Colon (tissue), 2 donors: ENCODE results near the gene HMCN2.

Experiments
- FAIRE-seq: peaks from 2 replicates; lab custom pipeline; 2012; peaks lifted over from hg19 to GRCh38; lab: Jason Lieb, UNC
- donor health status: control.
- donor health status: control.

Gene HMCN2

DNA sequence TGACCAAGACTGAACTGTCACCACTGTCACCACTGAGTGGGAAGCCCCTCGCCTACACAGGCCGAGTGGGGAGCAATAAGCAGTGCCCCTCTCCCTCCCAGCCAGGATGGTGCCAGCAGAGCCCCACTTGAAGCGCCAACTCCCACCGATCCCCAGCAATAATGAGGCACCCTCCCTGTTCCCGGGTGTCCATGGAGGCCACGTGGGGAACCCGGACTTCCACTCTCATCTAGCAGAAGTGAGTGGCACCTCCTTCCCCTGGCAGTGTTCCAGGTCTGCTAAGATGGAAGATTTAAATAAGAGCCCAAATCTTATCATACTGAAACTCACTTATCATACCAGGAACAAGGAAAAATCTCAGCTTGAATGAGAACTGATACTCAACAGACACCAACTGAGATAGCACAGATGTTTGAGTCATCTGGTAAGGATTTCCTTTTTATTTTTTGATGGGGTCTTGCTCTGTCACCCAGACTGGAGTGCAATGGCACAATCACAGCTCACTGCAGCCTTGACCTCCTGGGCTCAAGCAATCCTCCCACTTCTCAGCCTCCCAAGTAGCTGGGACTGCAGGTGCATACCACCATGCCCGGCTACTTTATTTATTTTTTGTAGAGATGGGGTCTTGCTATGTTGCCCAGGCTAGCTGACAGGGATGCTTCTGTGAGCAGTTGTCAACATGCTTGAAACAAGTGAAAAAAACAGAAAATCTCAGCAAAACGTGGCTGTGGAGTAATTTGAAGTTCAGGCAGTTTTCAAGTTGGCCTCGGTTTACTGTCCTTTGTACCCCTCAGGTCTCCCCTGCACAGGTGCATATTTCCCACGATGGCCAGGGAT is 149.6 kb downstream of the HMCN2 start:
- no peak for FAIRE-seq

- no peak for FAIRE-seq
Observed at GRCh38 chr9:130417602-130418001, 152.0 kb downstream of the HMCN2 start.

DNA sequence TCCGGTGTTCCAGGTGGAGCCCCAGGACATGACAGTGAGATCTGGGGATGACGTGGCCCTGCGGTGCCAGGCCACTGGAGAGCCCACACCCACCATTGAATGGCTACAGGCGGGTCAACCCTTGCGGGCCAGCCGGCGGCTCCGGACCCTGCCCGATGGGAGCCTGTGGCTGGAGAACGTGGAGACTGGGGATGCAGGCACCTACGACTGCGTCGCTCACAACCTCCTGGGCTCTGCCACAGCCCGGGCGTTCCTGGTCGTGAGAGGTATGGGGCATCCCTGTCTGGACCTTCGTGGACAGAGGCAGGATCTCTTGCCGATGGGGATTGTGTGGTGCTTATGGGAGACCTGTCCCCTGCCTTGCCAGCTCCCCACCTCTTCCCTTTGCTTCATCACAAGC is 153.2 kb downstream of the HMCN2 start:
- no peak for FAIRE-seq

- no peak for FAIRE-seq
Observed at GRCh38 chr9:130419521-130420035, 154.0 kb downstream of the HMCN2 start.

DNA sequence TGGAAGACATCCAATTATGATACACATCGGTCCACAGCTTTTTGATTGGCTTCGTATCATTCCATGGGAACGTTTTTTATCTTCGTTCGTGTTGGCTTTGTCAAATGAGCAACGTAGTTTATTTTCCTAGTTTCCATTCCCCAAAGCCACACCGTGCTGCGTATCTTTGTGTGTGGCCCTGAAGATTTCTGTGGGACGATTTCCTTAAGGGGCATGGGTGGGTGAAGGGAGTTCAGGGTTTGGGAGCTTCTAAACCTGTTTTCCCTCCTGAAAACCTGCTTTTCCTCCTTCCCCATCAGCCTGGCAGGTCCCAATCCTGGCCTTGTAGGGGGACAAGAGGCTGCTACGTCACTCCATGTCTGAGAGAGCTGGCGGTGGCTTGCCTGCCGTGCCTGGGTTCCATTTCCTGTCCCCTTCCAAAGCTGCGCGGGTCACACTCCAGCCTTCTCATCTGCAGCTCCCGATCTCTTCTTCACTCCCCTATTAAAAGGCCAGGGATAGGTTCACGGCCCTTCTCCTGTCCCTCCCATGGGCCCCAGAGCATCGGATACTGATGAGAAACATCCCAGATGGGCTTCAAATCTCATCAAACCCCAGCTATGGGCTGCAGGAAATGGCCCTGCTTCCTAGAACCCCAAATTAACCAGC is 155.7 kb downstream of the HMCN2 start:
- no peak for FAIRE-seq

- FAIRE-seq = no peak
Observed at GRCh38 chr9:130421802-130422276, 156.3 kb downstream of the HMCN2 start.

GRCh38 chr9:130422546-130422945 is 157.0 kb downstream of the HMCN2 start:
- FAIRE-seq = no peak

DNA sequence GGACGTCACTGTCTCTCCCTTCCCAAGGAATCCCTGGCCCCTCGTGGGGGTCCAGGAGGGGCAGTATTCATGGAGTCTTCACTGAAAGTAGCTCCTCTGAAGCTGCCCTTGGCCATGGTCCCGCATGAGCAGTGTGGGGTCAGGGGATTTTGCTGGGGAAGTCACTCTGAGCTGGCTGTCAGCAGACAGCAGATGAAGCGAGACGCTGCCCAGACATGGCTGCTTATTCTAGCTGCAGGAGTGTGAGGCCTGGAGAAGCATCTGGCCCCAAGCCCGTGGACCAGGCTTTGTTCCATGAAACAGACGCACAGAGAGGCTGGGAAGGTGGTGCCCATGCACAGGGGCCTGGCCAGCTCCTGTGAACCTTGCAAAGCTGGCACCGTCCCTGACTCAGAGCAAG is 157.7 kb downstream of the HMCN2 start:
- FAIRE-seq = no peak

DNA sequence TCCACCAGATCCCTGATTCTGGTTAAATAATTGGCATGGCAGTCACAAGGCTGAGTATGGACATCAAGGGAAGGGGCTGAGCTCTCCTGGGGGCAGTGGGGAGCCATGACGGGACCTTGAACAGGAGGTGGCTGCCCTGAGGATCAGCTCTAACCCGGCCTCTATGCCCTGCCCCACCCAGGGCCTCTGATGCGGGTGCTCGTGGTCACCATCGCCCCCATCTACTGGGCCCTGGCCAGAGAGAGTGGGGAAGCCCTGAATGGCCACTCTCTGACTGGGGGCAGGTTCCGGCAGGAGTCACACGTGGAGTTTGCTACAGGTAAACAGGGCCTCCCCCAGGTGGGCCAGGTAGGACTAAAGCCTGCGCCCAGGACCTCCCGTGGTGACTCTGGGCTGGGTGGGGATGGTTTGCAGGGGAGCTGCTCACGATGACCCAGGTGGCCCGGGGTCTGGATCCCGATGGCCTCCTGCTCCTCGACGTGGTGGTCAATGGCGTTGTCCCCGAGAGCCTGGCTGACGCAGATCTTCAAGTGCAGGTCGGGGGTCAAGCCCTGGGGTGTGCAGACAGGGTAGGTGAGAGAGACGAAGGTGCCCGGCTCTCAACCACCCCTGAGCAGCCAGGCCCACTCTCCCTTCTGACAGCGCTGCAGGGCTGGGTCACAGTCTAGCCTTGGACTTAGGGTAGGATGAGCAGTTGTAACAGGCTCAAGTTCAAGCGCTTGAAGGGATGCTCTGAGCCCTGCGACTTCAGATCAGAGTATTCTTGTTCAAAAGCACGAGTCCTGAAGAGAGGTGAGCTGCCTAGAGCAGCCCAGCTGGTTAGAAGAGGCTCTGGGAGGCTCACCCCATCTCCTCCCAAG is 159.3 kb downstream of the HMCN2 start:
- FAIRE-seq = no peak

GRCh38 chr9:130425741-130426466 is 160.3 kb downstream of the HMCN2 start:
- FAIRE-seq = no peak

DNA sequence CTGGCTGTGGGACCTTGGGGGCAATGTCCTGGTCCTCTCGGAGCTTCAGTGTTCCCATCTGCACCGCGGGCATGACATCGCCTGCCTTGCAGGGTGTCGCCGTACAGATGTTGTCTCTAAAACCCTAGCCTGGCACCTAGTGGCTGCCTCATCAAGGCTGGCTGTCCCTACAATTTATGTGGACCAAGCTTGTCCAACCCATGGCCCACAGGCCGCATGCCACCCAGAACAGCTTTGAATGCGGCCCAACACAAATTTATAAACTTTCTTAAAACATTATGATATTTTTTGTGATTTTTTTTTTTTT is 160.9 kb downstream of the HMCN2 start:
- no peak for FAIRE-seq

GRCh38 chr9:130426883-130427282 is 161.3 kb downstream of the HMCN2 start:
- FAIRE-seq = no peak

- FAIRE-seq = no peak
Observed at GRCh38 chr9:130427326-130427725, 161.8 kb downstream of the HMCN2 start.

DNA sequence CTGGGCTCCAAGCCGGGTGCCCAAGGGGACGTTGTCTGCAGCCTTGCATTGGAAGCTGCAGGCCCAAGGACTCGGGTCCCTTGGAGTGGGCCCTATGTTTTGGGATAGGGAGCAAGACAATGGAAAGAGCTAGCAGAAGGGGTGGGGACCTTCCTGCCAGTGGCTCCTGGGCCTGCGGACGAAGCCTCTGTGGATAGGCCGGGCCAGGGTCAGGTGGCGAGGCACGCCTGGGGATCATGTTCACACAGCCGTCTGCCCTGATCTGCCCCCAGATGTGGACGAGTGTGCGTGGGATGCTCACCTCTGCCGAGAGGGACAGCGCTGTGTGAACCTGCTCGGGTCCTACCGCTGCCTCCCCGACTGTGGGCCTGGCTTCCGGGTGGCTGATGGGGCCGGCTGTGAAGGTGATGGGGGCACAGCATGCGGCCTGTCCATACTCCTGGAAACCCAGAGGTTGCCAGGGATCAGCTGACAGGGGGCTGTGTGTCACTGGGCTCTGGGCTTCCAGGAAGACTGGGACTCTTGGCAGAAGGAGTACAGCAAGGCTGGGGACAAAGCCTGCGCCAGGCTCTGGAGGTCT is 162.6 kb downstream of the HMCN2 start:
- FAIRE-seq = no peak

GRCh38 chr9:130429381-130429780 is 163.8 kb downstream of the HMCN2 start:
- FAIRE-seq = no peak

GRCh38 chr9:130429831-130430230 is 164.3 kb downstream of the HMCN2 start:
- FAIRE-seq = no peak

GRCh38 chr9:130430232-130430631 is 164.7 kb downstream of the HMCN2 start:
- no peak for FAIRE-seq

DNA sequence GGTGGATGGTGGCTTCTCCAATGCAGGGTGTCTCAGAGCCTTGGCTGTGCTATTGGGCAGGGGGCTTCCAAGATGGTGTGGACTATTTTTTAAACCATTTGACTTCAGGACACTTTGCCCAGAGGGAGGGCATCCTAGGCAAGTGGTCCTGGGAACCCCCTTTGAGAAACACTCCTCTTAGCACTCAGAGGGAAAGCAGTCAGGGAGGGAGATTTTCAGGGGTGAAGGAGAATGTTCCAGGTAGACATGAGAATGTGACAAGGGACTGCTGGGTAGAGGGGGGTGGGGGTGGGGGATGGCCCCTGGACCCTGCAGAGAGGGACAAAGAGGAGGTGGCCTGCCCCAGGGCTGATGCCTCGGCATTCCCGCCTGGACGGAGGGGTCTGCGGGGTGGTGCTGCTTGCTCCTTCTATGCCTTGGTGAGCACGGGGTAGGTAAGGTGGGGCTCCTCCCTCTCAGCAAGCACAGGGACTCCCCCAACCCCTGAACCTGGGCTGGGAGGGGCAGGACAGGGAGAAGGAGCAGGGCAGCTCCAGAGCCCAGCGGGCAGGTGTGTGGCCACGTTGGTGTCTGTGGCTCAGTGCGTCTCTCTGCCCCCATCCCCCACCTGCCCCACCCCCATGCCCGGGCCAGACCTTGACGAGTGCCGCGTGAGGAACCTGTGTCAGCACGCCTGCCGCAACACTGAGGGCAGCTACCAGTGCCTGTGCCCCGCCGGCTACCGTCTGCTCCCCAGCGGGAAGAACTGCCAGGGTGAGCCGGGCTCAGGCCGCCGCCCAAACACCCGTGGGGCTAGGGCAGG is 165.4 kb downstream of the HMCN2 start:
- no peak for FAIRE-seq

DNA sequence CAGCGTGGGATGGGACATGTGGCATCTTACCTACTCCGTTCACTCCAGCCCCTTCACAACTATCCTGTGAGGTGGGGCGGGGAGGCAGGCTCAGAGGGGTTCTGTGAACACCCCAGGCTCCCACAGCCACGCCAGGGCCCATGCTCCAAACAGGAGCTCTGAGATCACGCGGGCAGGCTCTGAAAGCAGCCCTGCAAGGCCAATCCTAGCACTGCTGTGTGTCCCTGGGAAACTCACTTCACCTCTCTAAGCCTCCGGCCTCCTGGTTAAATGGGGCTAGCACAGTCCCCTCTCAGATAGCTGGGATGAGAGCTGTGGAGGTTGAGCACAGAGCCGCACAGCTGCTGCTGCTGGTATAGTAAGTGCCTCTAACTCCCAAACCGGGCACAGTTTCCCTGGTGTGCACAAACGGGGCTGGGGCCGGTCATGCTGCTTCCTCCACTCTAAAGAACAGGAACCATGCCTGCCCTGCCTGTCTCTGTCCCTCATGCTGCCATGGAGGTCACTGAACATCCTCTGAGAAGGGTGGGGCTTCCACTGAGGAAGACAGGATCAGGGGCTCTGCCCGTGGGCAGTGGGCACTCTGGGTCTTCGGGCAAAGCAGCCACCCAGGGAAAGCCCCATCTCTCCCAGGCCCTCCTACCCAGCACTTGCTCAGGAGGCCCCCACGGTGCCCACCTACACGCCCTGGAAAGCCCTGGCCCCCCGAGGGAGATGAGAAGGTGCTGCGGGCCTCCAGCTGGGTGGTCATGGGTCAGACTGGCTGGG is 166.2 kb downstream of the HMCN2 start:
- no peak for FAIRE-seq

DNA sequence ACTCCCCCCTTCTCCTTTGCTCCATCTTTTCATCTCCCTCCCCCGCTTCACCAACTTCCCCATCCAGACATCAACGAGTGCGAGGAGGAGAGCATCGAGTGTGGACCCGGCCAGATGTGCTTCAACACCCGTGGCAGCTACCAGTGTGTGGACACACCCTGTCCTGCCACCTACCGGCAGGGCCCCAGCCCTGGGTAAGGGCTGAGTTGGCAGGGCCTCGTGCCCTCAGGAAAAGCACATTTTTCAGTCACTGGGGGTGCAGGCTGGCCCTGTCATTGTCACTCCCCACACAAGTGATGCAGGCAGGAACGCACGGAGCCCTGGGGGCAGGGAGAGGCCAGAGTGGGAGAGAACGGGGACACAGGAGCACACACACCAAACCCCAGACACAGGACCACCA is 166.8 kb downstream of the HMCN2 start:
- FAIRE-seq = no peak
